Fibroblast of lung (primary cell): ENCODE results near the gene DPPA2.

ENCODE experiments used
- CTCF ChIP-seq, 2 donors: IDR thresholded peaks in 1 of 2; conservative IDR thresholded peaks in 1 of 2; 1 replicate in 1 of 2; 2 replicates in 1 of 2; pipeline ENCODE4 v1.5.1; 2011 to 2012; ENCODE audit warnings: low read length in 2 of 2, control low read depth in 1 of 2, inconsistent platforms in 1 of 2, low read depth in 1 of 2, mild to moderate bottlenecking in 1 of 2
- EZH2 ChIP-seq: IDR thresholded peaks from 2 replicates; pipeline ENCODE4 v1.5.1; 2012; ENCODE audit warnings: low read length, control low read depth, mild to moderate bottlenecking; ENCODE audit errors: missing control alignments

- no peak for TF ChIP-seq CTCF (conservative IDR thresholded peaks at IDR 0.05 in 1 of 2, IDR thresholded peaks at IDR 0.05 in 1 of 2; ENCODE audit: low read depth in 1 of 2, low read length in 2 of 2)
- TF ChIP-seq EZH2 = no peak
Observed at GRCh38 chr3:109316162-109316730, at the start of gene DPPA2.
